Measurements from ENCODE around the gene CLEC2B.

Gene CLEC2B

GRCh38 chr12:9866860-9867269 lies 2.3 kb downstream of the CLEC2B start:
- no peaks in the 10 kb centered on the region for H3K79me1 ChIP-seq (ENCODE audit: low read length)
- H3K4me3 ChIP-seq (ENCODE audit: low read depth, low read length), result no peak overlapping the region
- no peak overlapping the region for H2AK5ac ChIP-seq (ENCODE audit: low read length)
- H3K4me1 ChIP-seq (ENCODE audit: control insufficient read depth in 1 of 2, insufficient read depth in 2 of 2, low read length in 2 of 2), result no peaks in the 10 kb centered on the region
- H3K23ac ChIP-seq (ENCODE audit: low read length), result no peak overlapping the region
- H2BK5ac ChIP-seq (ENCODE audit: low read depth, low read length, poor library complexity), result no peak overlapping the region
- H3K27me3 ChIP-seq (ENCODE audit: insufficient read depth, low read length), result no peaks in the 10 kb centered on the region
- DNase-seq, result no peak
- no peaks in the 10 kb centered on the region for H3K9me3 ChIP-seq (ENCODE audit: insufficient read depth, low read depth, low read length)
- H4K91ac ChIP-seq (ENCODE audit: low read depth, low read length), result no peak overlapping the region
- no peak overlapping the region for H3K9ac ChIP-seq (ENCODE audit: low read length)
- no peak overlapping the region for H3K14ac ChIP-seq (ENCODE audit: low read length)
- H3K36me3 ChIP-seq (ENCODE audit: control insufficient read depth in 1 of 2, insufficient read depth in 2 of 2, low read length in 2 of 2), result no peaks in the 10 kb centered on the region
- H3K18ac ChIP-seq (ENCODE audit: low read length), result no peak overlapping the region
- H3K27ac ChIP-seq (ENCODE audit: low read depth, low read length), result no peak overlapping the region
- no peaks in the 10 kb centered on the region for H3K79me2 ChIP-seq (ENCODE audit: control insufficient read depth, insufficient read depth, low read length, poor library complexity)
- no peak overlapping the region for H2AFZ ChIP-seq (ENCODE audit: insufficient read depth, low read length, poor library complexity)
- no peak overlapping the region for H3K4ac ChIP-seq (ENCODE audit: low read depth, low read length)
- no peak overlapping the region for H4K12ac ChIP-seq (ENCODE audit: low read depth, low read length)
- no peak overlapping the region for H4K8ac ChIP-seq (ENCODE audit: low read depth, low read length)
- H3K4me2 ChIP-seq (ENCODE audit: low read length), result no peak overlapping the region
- WGBS (ENCODE audit: extremely low coverage, insufficient coverage, insufficient read length), result no CpG with 5 or more reads among the region's 4 CpGs
- H2BK120ac ChIP-seq (ENCODE audit: insufficient read depth, low read length, poor library complexity), result no peak overlapping the region
- no peak overlapping the region for H2BK12ac ChIP-seq (ENCODE audit: low read length)

- Histone ChIP-seq H3K79me2 (ENCODE audit: control insufficient read depth, insufficient read depth, low read length, poor library complexity) (no peaks in the 10 kb centered on the region), H4K8ac (ENCODE audit: low read depth, low read length) (no peak overlapping the region), H2AK5ac (ENCODE audit: low read length) (no peak overlapping the region)
These were observed 4.1 kb downstream of the CLEC2B start for GRCh38 chr12:9864913-9865675.

GRCh38 chr12:9858135-9858534 lies 11.0 kb downstream of the CLEC2B start:
- Histone ChIP-seq H3K4me3 (ENCODE audit: low read depth, low read length) (no peak overlapping the region), H3K79me2 (ENCODE audit: control insufficient read depth, insufficient read depth, low read length, poor library complexity) (no peaks in the 10 kb centered on the region), H2AFZ (ENCODE audit: insufficient read depth, low read length, poor library complexity) (no peak overlapping the region), H2BK12ac (ENCODE audit: low read length) (no peak overlapping the region), H3K27ac (ENCODE audit: low read depth, low read length) (no peak overlapping the region), H3K79me1 (ENCODE audit: low read length) (no peaks in the 10 kb centered on the region), H3K18ac (ENCODE audit: low read length) (no peak overlapping the region), H3K27me3 (ENCODE audit: insufficient read depth, low read length) (no peaks in the 10 kb centered on the region), H4K8ac (ENCODE audit: low read depth, low read length) (no peak overlapping the region), H4K91ac (ENCODE audit: low read depth, low read length) (no peak overlapping the region), H2BK120ac (ENCODE audit: insufficient read depth, low read length, poor library complexity) (no peak overlapping the region), H3K4ac (ENCODE audit: low read depth, low read length) (no peak overlapping the region), H2BK5ac (ENCODE audit: low read depth, low read length, poor library complexity) (no peak overlapping the region), H3K36me3 (ENCODE audit: control insufficient read depth in 1 of 2, insufficient read depth in 2 of 2, low read length in 2 of 2) (no peaks in the 10 kb centered on the region), H3K9ac (ENCODE audit: low read length) (no peak overlapping the region), H3K23ac (ENCODE audit: low read length) (no peak overlapping the region), H3K9me3 (ENCODE audit: insufficient read depth, low read depth, low read length) (no peaks in the 10 kb centered on the region), H3K4me1 (ENCODE audit: control insufficient read depth in 1 of 2, insufficient read depth in 2 of 2, low read length in 2 of 2) (no peaks in the 10 kb centered on the region), H3K14ac (ENCODE audit: low read length) (no peak overlapping the region), H2AK5ac (ENCODE audit: low read length) (no peak overlapping the region), H3K4me2 (ENCODE audit: low read length) (no peak overlapping the region), H4K12ac (ENCODE audit: low read depth, low read length) (no peak overlapping the region)
- no peak for DNase-seq

More at GRCh38 chr12:9864913-9865675, 4.1 kb downstream of the CLEC2B start:
- no peak overlapping the region for H3K9ac ChIP-seq (ENCODE audit: low read length)
- no peaks in the 10 kb centered on the region for H3K36me3 ChIP-seq (ENCODE audit: control insufficient read depth in 1 of 2, insufficient read depth in 2 of 2, low read length in 2 of 2)
- no peaks in the 10 kb centered on the region for H3K79me1 ChIP-seq (ENCODE audit: low read length)
- H3K14ac ChIP-seq (ENCODE audit: low read length), result no peak overlapping the region
- H3K23ac ChIP-seq (ENCODE audit: low read length), result no peak overlapping the region
- no peak overlapping the region for H2BK120ac ChIP-seq (ENCODE audit: insufficient read depth, low read length, poor library complexity)
- H3K9me3 ChIP-seq (ENCODE audit: insufficient read depth, low read depth, low read length), result no peaks in the 10 kb centered on the region
- no peak overlapping the region for H2AFZ ChIP-seq (ENCODE audit: insufficient read depth, low read length, poor library complexity)
- H3K18ac ChIP-seq (ENCODE audit: low read length), result no peak overlapping the region
- H3K4me1 ChIP-seq (ENCODE audit: control insufficient read depth in 1 of 2, insufficient read depth in 2 of 2, low read length in 2 of 2), result no peaks in the 10 kb centered on the region
- H3K27me3 ChIP-seq (ENCODE audit: insufficient read depth, low read length), result no peaks in the 10 kb centered on the region
- no peak for DNase-seq
- no peak overlapping the region for H3K27ac ChIP-seq (ENCODE audit: low read depth, low read length)
- H4K91ac ChIP-seq (ENCODE audit: low read depth, low read length), result no peak overlapping the region
- WGBS (ENCODE audit: extremely low coverage, insufficient coverage, insufficient read length), result no CpG with 5 or more reads among the region's 4 CpGs
- H4K12ac ChIP-seq (ENCODE audit: low read depth, low read length), result no peak overlapping the region
- no peak overlapping the region for H3K4me2 ChIP-seq (ENCODE audit: low read length)
- no peak overlapping the region for H3K4ac ChIP-seq (ENCODE audit: low read depth, low read length)
- no peak overlapping the region for H3K4me3 ChIP-seq (ENCODE audit: low read depth, low read length)
- no peak overlapping the region for H2BK12ac ChIP-seq (ENCODE audit: low read length)
- no peak overlapping the region for H2BK5ac ChIP-seq (ENCODE audit: low read depth, low read length, poor library complexity)

GRCh38 chr12:9856894-9857293 lies 12.3 kb downstream of the CLEC2B start:
- H4K12ac ChIP-seq (ENCODE audit: low read depth, low read length), result no peak overlapping the region

More at GRCh38 chr12:9856894-9857293, 12.3 kb downstream of the CLEC2B start:
- no peak overlapping the region for H3K9ac ChIP-seq (ENCODE audit: low read length)
- H3K27ac ChIP-seq (ENCODE audit: low read depth, low read length), result no peak overlapping the region
- H3K4me3 ChIP-seq (ENCODE audit: low read depth, low read length), result no peak overlapping the region
- H3K79me1 ChIP-seq (ENCODE audit: low read length), result no peaks in the 10 kb centered on the region
- H3K79me2 ChIP-seq (ENCODE audit: control insufficient read depth, insufficient read depth, low read length, poor library complexity), result no peaks in the 10 kb centered on the region
- no peak overlapping the region for H3K23ac ChIP-seq (ENCODE audit: low read length)
- no peak overlapping the region for H4K91ac ChIP-seq (ENCODE audit: low read depth, low read length)
- H4K8ac ChIP-seq (ENCODE audit: low read depth, low read length), result no peak overlapping the region
- no peak overlapping the region for H2AK5ac ChIP-seq (ENCODE audit: low read length)
- H3K4me2 ChIP-seq (ENCODE audit: low read length), result no peak overlapping the region
- no peaks in the 10 kb centered on the region for H3K36me3 ChIP-seq (ENCODE audit: control insufficient read depth in 1 of 2, insufficient read depth in 2 of 2, low read length in 2 of 2)
- H3K18ac ChIP-seq (ENCODE audit: low read length), result no peak overlapping the region
- H2BK120ac ChIP-seq (ENCODE audit: insufficient read depth, low read length, poor library complexity), result no peak overlapping the region
- no peak overlapping the region for H3K14ac ChIP-seq (ENCODE audit: low read length)
- H3K9me3 ChIP-seq (ENCODE audit: insufficient read depth, low read depth, low read length), result no peaks in the 10 kb centered on the region
- no peaks in the 10 kb centered on the region for H3K27me3 ChIP-seq (ENCODE audit: insufficient read depth, low read length)
- no peak overlapping the region for H2BK5ac ChIP-seq (ENCODE audit: low read depth, low read length, poor library complexity)
- no CpG with 5 or more reads among the region's 3 CpGs for WGBS (ENCODE audit: extremely low coverage, insufficient coverage, insufficient read length)
- H2BK12ac ChIP-seq (ENCODE audit: low read length), result no peak overlapping the region
- H3K4ac ChIP-seq (ENCODE audit: low read depth, low read length), result no peak overlapping the region
- no peaks in the 10 kb centered on the region for H3K4me1 ChIP-seq (ENCODE audit: control insufficient read depth in 1 of 2, insufficient read depth in 2 of 2, low read length in 2 of 2)
- DNase-seq, result no peak
- H2AFZ ChIP-seq (ENCODE audit: insufficient read depth, low read length, poor library complexity), result no peak overlapping the region

All from trophoblast cell (in vitro differentiated cells and primary cell).